ENCODE data around the gene ABHD2. TPM values are rescaled to one million over a fixed set of nuclear protein-coding genes. Genes with fewer than 3 reads are reported as not detected.

ABHD2 gene
- total RNA-seq, 2 experiments from 2014 or later, result 16.1 to 22.8 TPM

DNA sequence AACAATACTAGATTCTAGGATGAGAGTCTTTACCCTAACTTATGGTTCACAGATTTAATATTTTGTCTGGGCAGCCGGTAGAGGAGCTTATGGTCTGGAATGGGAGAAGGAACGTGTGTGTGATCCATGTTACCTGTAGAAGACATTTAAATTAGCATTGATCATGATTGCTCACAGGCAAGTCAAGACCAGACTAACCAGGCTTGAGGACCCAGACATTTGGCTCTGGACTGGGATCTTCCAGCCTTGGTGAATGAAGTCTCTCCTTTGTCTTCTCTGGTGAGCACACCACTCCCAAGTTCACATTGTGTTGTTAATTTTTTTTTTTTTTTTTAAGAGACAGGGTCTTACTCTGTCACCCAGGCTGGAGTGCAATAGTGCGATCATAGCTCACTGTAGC, 11.7 kb downstream of the ABHD2 start:
- Histone ChIP-seq H3K79me2 (ENCODE audit: insufficient read depth, low read depth, low read length) (no peaks in the 10 kb centered on the region), H2AFZ (ENCODE audit: low read length) (no peak overlapping the region), H3K27ac (ENCODE audit: low read depth, low read length, poor library complexity, severe bottlenecking) (no peak overlapping the region), H3K9me2 (ENCODE audit: insufficient read depth, low read length) (no peaks in the 10 kb centered on the region), H3K4me2 (ENCODE audit: low read length) (no peak overlapping the region), H3K9me3 (ENCODE audit: low read length) (no peaks in the 10 kb centered on the region), H4K20me1 (ENCODE audit: insufficient read depth, low read length) (no peaks in the 10 kb centered on the region), H3K4me3 (ENCODE audit: low read depth, low read length, poor library complexity, severe bottlenecking) (no peak overlapping the region), H3K4me1 (ENCODE audit: insufficient read depth, low read length, poor library complexity, severe bottlenecking) (no peaks in the 10 kb centered on the region), H3K36me3 (ENCODE audit: insufficient read depth, low read length) (no peaks in the 10 kb centered on the region)
- ChIA-PET CTCF (ENCODE audit: unreplicated experiment) (no interaction called here), POLR2A (interaction anchor here (0.5 to 1.9 kb wide), 5 partner anchors 11 to 201 kb away, joined by 3 to 15 read pairs (median 3); partner anchors contain the start of gene ABHD2)
- no TSS peak for BruUV-seq (replicated peaks)
- TF ChIP-seq, protein P1, sequence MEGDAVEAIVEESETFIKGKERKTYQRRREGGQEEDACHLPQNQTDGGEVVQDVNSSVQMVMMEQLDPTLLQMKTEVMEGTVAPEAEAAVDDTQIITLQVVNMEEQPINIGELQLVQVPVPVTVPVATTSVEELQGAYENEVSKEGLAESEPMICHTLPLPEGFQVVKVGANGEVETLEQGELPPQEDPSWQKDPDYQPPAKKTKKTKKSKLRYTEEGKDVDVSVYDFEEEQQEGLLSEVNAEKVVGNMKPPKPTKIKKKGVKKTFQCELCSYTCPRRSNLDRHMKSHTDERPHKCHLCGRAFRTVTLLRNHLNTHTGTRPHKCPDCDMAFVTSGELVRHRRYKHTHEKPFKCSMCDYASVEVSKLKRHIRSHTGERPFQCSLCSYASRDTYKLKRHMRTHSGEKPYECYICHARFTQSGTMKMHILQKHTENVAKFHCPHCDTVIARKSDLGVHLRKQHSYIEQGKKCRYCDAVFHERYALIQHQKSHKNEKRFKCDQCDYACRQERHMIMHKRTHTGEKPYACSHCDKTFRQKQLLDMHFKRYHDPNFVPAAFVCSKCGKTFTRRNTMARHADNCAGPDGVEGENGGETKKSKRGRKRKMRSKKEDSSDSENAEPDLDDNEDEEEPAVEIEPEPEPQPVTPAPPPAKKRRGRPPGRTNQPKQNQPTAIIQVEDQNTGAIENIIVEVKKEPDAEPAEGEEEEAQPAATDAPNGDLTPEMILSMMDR (conservative IDR thresholded peaks at IDR 0.05; ENCODE audit: low read length), result no peak
- no peak for TF ChIP-seq EZH2phosphoT487 (IDR thresholded peaks at IDR 0.05; ENCODE audit: borderline replicate concordance, low read depth, low read length)
- intact Hi-C loops (cut with micrococcal nuclease; ENCODE audit: unreplicated experiment), result no loop called here
- no peak for DNase-seq (ENCODE audit: low spot score)

DNA sequence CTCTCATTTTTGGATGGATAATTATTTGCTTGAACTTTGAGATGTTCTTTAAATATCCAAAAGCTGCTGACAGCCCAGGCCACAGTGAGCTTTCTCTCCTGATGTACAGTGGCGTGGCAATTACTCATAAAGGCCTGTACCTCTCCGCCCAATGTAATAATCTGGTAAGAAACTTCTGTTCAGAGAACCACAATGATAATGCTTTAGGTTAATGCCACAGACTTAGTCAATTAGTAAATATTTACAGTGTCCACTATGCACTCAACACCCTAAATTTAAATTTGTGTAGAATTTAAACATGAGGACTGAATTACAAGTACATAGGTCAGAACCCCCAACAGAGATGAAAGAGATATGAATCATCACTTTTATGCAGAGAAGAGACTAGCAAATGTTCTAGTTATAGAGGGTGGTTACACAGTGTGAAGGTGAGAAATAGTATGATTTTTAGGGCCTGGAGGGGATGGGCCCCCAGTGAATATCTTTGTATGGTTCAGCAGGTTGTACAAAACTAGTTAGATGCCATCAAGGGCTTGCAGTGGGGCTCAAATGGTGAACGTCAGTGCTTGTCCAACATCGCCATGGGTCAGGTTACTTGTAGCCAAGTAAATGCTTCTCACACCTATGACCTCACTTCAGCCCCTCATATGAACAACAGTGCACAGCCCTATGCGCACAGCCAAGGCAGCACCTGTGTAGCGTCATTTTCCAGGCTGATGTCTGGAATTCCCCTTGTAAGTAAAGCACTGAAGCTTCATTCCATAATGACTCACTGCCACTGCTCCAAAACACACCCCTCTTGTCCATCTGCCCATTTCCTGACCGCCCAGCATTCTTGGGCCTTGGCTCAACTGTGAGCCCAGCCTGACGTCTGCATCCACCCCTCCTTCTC, 13.3 kb downstream of the ABHD2 start:
- H3K9me3 ChIP-seq (ENCODE audit: low read length), result no peaks in the 10 kb centered on the region
- no peaks in the 10 kb centered on the region for H3K4me1 ChIP-seq (ENCODE audit: insufficient read depth, low read length, poor library complexity, severe bottlenecking)
- no peaks in the 10 kb centered on the region for H3K79me2 ChIP-seq (ENCODE audit: insufficient read depth, low read depth, low read length)
- no TSS peak for BruUV-seq (replicated peaks)
- no peak overlapping the region for H3K4me3 ChIP-seq (ENCODE audit: low read depth, low read length, poor library complexity, severe bottlenecking)
- TF ChIP-seq, protein P1 (conservative IDR thresholded peaks at IDR 0.05; ENCODE audit: low read length), result no peak
- no peak for TF ChIP-seq EZH2phosphoT487 (IDR thresholded peaks at IDR 0.05; ENCODE audit: borderline replicate concordance, low read depth, low read length)
- H3K36me3 ChIP-seq (ENCODE audit: insufficient read depth, low read length), result no peaks in the 10 kb centered on the region
- DNase-seq (ENCODE audit: low spot score), result no peak
- H3K9me2 ChIP-seq (ENCODE audit: insufficient read depth, low read length), result no peaks in the 10 kb centered on the region
- H3K27ac ChIP-seq (ENCODE audit: low read depth, low read length, poor library complexity, severe bottlenecking), result no peak overlapping the region
- POLR2A ChIA-PET, result interaction anchor here (1.2 kb wide), 1 partner anchor 11 kb away, joined by 3 read pairs; no protein-coding TSS in a partner anchor
- intact Hi-C loops (cut with micrococcal nuclease; ENCODE audit: unreplicated experiment), result no loop called here
- CTCF ChIA-PET (ENCODE audit: unreplicated experiment), result no interaction called here
- no peaks in the 10 kb centered on the region for H4K20me1 ChIP-seq (ENCODE audit: insufficient read depth, low read length)
- no peak overlapping the region for H3K4me2 ChIP-seq (ENCODE audit: low read length)
- H2AFZ ChIP-seq (ENCODE audit: low read length), result no peak overlapping the region

Measured in OCI-LY7 (cell line).